HG03460 (cell line): ENCODE results near the gene STK4.
"Not testable (repeated sequence)": the region's sequence is repeated elsewhere in the genome, so short reads cannot be mapped to it uniquely, and the experiment has no call there.

Experiments
- ATAC-seq: cut with Tn5 transposase; IDR thresholded peaks from one replicate; pipeline ENCODE4 v1.9.1; 2021; ENCODE audit not compliant: unreplicated experiment

The STK4 gene

GRCh38 chr20:44981736-44982406 lies 15.6 kb downstream of the STK4 start:
- no peak for ATAC-seq

- no peak for ATAC-seq
These were observed 16.9 kb downstream of the STK4 start for GRCh38 chr20:44983093-44983674.

DNA sequence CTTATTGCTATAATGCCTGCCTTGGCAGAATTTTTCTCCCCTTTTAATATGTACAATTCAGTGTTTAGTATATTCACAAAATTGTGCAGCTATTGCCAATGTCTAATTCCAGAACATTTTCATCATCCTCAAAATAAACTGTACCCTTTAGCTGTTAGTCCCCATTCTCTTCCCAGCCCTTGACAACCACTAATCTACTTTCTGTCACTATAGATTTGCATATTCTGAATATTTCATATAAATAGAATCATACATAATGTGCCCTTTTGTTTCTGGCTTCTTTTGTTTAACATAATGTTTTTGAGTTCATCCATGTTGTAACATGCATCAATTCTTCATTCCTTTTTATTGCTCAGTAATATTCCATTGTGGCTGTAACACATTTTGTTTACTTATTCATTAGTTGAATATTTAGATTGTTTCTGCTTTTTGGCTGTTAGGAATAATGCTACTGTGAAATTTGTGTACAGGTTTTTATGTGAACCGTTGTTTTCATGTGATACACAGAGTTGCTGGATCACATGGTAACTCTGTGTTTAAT lies 22.4 kb downstream of the STK4 start:
- no peak for ATAC-seq

- no peak for ATAC-seq
These were observed 24.1 kb downstream of the STK4 start for GRCh38 chr20:44990425-44990824.

GRCh38 chr20:44990957-44991356 lies 24.6 kb downstream of the STK4 start:
- ATAC-seq = no peak

DNA sequence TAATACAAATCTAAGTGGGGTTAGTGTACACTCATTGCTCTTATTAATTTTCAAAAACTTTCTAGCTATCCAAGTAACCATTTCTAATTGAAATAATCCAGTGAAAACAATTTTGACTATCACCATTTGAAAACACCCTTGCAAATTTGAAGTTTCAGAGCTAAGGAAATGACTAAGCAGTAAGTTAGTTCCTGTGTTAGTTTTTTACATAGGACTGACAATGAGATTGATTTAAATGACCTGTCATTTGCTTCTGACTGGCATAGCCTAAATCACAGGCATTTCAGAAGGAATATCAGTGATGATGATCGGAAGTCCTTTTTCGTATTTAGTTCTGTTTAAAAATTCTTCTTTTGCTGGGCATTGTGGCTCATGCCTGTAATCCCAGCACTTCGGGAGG lies 27.0 kb downstream of the STK4 start:
- ATAC-seq = no peak

GRCh38 chr20:44997171-44997570 lies 30.9 kb downstream of the STK4 start:
- ATAC-seq = no peak

GRCh38 chr20:44997668-44998067 lies 31.4 kb downstream of the STK4 start:
- no peak for ATAC-seq

DNA sequence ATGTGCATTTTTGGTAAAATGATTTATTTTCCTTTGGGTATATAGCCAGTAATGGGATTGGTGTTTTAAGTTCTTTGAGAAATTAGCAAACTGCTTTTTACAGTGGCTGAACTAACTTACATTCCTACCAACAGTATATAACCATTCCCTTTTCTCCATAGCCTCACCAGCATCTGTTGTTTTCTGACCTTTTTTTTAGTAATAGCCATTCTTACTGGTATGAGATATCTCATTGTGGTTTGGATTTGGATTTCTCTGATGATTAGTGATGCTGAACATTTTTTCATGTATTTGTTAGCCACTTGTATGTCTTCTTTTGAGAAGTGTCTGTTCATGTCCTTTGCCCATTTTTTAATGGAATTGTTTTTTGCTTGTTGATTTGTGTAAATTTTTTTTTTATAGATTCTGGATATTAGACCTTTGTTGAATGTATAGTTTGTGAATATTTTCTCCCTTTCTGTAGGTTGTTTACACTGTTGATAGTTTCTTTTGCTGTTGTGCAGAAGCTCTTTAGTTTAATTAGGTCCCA lies 42.3 kb downstream of the STK4 start:
- ATAC-seq = no peak

- ATAC-seq = no peak
These were observed 44.1 kb downstream of the STK4 start for GRCh38 chr20:45010399-45010828.

- ATAC-seq = no peak
These were observed 44.8 kb downstream of the STK4 start for GRCh38 chr20:45011108-45011526.

GRCh38 chr20:45012682-45013302 lies 46.5 kb downstream of the STK4 start:
- ATAC-seq = no peak

DNA sequence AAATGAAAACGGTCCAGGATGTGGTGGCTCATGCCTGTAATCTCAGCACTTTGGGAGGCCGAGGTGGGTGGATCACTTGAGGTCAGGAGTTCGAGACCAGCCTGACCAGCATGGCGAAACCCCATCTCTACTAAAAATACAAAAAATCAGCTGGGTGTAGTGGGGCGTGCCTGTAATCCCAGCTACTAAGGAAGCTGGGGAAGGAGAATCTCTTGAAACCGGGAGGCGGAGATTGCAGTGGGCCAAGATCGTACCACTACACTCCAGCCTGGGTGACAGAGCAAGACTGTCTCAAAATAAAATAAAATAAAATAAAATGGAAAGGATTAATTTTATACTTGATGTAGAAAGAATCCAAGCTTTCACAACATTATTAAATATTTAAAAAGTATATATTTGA lies 47.8 kb downstream of the STK4 start:
- not testable (repeated sequence) for ATAC-seq

DNA sequence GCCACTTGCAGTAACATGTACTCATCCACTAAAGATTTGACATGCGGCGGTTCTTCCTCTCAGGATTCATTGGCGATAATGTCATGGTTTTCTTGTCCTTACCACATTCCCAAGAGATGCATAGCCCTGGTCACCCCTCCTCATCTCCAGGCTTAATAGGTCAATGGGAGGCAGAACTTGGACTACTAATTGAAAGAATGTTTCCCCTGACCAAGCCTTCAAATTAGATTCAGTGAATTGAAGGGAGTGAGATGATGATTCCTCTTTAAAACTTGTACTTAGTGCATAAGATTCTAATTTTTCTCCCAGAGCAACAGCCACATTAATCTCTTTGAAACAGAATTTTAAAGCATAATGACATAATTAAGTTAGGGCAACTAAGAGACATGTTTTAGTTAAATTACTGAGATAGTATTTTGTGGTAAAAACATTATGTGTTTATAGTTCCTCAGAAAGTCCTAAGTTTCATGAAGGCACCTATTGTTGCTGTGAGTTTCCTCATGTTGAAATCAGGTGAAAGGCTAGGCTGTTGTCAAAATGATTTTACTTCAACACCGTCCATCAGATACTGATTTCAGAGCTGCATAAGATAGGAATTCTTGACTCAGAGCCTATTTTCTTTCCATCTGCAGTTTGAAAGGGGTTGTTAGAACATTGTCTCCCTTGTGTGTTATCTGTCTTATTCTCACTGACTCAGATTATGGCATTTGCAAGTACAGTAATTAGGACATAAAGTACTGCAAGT lies 48.5 kb downstream of the STK4 start:
- no peak for ATAC-seq

DNA sequence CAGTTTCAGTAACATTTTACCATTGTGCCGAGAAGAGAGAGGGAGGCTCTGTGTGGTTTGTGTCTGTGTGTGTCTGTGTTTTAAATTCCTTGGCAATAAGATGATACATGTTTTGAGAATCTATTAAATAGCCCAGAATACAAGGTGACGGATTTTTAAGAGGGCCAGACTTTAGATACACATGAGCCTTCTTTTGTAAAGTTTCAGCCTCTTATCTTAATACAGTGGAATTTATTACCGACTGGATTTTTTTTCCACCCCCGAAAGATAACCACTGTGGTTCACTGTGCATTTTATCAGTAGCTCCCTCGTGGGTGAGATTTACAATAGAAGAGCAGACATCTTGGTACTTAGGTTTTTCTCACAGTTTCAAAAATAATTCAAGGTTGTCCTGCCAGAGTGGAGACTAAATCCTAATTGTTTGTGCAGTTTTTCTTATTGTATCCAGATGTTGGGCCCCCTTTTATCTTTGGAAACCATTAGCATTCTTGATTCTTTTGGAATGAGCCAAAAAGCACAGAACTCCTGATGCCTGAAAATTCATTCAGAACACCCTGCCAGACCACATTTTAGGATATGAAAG lies 49.9 kb downstream of the STK4 start:
- no peak for ATAC-seq

- no peak for ATAC-seq
These were observed 51.0 kb downstream of the STK4 start for GRCh38 chr20:45017281-45017680.

GRCh38 chr20:45017857-45018256 lies 51.5 kb downstream of the STK4 start:
- ATAC-seq = no peak

- ATAC-seq = no peak
These were observed 52.9 kb downstream of the STK4 start for GRCh38 chr20:45019027-45019761.

DNA sequence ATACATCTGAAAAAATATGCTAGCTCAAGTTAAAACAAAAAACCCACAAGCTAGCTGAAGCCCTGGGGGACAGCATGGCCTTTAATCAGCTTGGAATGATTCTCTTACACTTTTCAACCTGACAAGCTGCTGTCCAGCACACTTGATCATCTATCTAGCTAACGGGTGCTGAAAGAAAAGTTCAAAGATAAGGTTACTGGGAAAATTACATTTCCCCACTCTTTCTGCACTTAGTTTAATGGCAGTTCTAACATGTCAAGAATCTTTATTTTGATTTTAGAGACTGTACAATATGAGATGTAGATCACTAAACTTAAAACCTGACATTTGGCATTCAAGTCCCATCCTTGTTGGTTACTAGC lies 53.4 kb downstream of the STK4 start:
- ATAC-seq = no peak

GRCh38 chr20:45020236-45020886 lies 54.0 kb downstream of the STK4 start:
- ATAC-seq = no peak
